Small intestine (tissue), 7 donors: ENCODE measurements around the gene MAP3K9. TPM values are rescaled to one million over a fixed set of nuclear protein-coding genes. Genes with fewer than 3 reads are reported as not detected.

ENCODE experiments used
- DNase-seq, 2 donors: peaks; one replicate each; pipeline versions ENCODE4 v3.0.0 to v3.0.0-alpha.2; 2013
- FAIRE-seq: peaks from 2 replicates; lab custom pipeline; 2012; peaks lifted over from hg19 to GRCh38; lab: Jason Lieb, UNC
- H3K27ac ChIP-seq, 3 donors: one replicate each; pipeline ENCODE4 v1.5.1; 2013; ENCODE audit warnings: low read length in 2 of 3, mild to moderate bottlenecking in 2 of 3, control low read depth in 1 of 3, inconsistent platforms in 1 of 3, low read depth in 1 of 3, moderate library complexity in 1 of 3
- H3K27me3 ChIP-seq, 3 donors: one replicate each; pipeline ENCODE4 v1.6.1; 2013; ENCODE audit warnings: low read length in 3 of 3, inconsistent platforms in 1 of 3; ENCODE audit not compliant: control insufficient read depth in 3 of 3, insufficient read depth in 3 of 3
- H3K36me3 ChIP-seq, 3 donors: one replicate each; pipeline ENCODE4 v1.6.1; 2013; ENCODE audit warnings: low read length in 3 of 3, inconsistent platforms in 1 of 3, low read depth in 1 of 3, mild to moderate bottlenecking in 1 of 3, moderate library complexity in 1 of 3; ENCODE audit not compliant: control insufficient read depth in 3 of 3, insufficient read depth in 2 of 3
- H3K4me1 ChIP-seq, 3 donors: one replicate each; pipeline ENCODE4 v1.6.1; 2013; ENCODE audit warnings: low read length in 2 of 3, inconsistent platforms in 1 of 3, low read depth in 1 of 3, mild to moderate bottlenecking in 1 of 3, moderate library complexity in 1 of 3; ENCODE audit not compliant: control insufficient read depth in 3 of 3, insufficient read depth in 2 of 3
- H3K4me3 ChIP-seq, 3 donors: one replicate each; pipeline ENCODE4 v1.5.1; 2013; ENCODE audit warnings: low read length in 3 of 3, control low read depth in 1 of 3, inconsistent platforms in 1 of 3, low read depth in 1 of 3, mild to moderate bottlenecking in 1 of 3, moderate library complexity in 1 of 3
- H3K9me3 ChIP-seq, 2 donors: one replicate each; pipeline ENCODE4 v1.6.1; 2013; ENCODE audit warnings: low read depth in 1 of 2, low read length in 1 of 2; ENCODE audit not compliant: control insufficient read depth in 2 of 2, insufficient read depth in 1 of 2
- WGBS, 3 donors: extraction: QIAGEN DNeasy Blood & Tissue Kit; methylation state at CpG; one replicate each; pipeline ENCODE4 v1.1.7; 2013; 5-methylcytosine and 5-hydroxymethylcytosine counted together
- polyA plus RNA-seq, 4 donors: library from polyadenylated mRNA; stranded (reverse) in 3 of 4; unstranded in 1 of 4; fragments of 200-250 nt in 3 of 4; fragments of 120-200 nt in 1 of 4; gene quantifications; one replicate each; pipeline versions ENCODE4 v1.2.1 to v1.2.3, GENCODE V29; 2013
- donor health status: healthy with polysubstance abuse.
- donor health status: control.
- donor health status: control.
- donor health status: Bipolar disorder and iron deficiency.
- donor health status: healthy.

MAP3K9 gene
- polyA plus RNA-seq, 4 donors, result 0.81 to 4.5 (median 2.6) TPM

DNA sequence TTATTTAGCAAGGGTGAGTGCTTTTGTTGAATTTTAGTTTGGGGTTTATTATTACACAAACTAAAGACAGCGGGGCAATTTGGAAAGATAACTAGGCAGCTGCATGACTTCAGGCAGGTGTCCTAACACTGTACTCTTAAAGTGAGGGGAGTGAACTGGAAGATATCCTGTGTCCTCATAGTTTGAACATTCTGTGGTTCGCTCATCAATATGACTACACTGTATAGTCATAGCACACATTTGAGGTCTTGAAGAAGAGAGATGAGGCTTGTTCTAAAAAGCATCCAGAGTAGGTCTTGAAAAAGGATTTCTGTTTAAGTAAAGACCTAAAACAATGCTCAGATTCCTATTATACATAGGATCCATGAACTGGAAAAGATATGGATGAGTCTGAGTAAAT lies 1.7 kb upstream of the MAP3K9 start:
- Histone ChIP-seq H3K4me1 (no peaks in the 10 kb centered on the region), H3K9me3 (no peaks in the 10 kb centered on the region), H3K36me3 (no peaks in the 10 kb centered on the region), H3K27me3 (peaks cover 0 to 4% (median 0%) of the 10 kb centered on the region in 3 donors), H3K27ac (no peak overlapping the region), H3K4me3 (no peak overlapping the region)
- no peak for FAIRE-seq
- no peak for DNase-seq
- WGBS, 3 donors, result 83 to 88% (median 84%) methylated on average over 2 of the region's 2 CpGs

DNA sequence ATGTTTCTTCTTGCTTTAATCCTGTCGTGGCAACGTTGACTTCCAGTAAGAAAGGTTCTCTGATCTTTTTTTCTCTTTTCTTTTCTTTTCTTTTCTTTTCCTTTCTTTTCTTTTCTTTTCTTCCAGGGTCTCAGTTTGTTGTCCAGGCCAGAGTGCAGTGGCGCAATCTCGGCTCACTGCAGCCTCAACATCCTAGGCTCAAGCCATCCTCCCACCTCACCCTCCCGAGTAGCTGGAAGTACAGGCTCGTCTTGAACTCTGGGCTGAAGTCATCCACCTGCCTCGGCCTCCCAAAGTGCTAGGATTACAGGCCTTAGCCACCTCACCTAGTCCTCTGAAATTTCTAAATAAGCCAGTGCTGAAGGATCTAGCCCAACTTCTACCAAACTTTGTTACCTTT lies 1.3 kb upstream of the MAP3K9 start:
- 20 to 52% (median 32%) methylated on average over 7 of the region's 7 CpGs for WGBS, 3 donors
- Histone ChIP-seq H3K4me3 (peak overlapping the region in 2 of 3 donors; percentile 40 to 73), H3K27me3 (peaks cover 0 to 4% (median 0%) of the 10 kb centered on the region in 3 donors), H3K27ac (no peak overlapping the region), H3K9me3 (no peaks in the 10 kb centered on the region), H3K4me1 (no peaks in the 10 kb centered on the region), H3K36me3 (no peaks in the 10 kb centered on the region)
- DNase-seq (no peak), FAIRE-seq (no peak)

DNA sequence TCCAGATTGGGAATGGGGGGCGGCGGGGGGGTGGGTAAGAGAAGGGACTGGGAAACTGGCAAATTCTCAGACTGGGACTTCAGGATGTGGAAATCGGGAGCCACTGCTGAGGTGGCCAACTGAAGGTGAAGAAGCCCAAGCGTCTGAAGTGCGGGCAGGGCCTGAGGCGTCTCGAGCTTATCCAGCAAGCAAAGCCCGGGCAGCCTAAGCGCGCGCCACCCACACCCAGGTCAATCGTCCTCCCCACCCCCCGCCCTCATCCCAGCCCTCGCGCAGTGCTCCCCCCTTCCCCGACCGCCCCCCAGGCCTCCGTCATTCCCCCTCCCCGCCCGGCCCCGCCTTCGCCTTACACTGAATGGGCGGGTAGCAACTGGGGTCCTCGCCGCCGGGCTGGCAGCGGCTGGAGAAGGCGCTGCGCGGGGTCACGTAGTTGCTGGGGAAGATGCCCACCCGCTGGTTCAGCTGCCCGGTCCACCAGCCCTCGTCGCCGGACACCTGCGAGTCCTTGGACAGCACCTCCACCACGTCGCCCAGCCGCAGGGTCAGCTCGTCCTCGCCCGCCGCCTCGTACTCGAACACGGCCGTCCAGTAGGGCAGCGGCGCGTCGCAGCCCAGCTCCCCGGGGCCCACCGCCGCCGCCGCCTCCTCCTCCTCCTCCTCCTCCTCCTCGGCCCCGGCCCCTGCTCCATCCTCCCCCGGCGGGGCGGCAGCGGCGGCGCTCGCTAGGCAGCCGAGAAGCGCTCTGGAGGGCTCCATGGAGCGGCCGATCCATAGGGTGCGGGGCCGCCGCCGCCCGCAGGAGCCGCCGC lies 693 bp downstream of the MAP3K9 start:
- FAIRE-seq (no peak), DNase-seq (peak; percentile 48 to 76)
- 0 to 1% (median 1%) methylated on average over 32 to 77 of the region's 77 CpGs for WGBS, 3 donors
- Histone ChIP-seq H3K9me3 (no peaks in the 10 kb centered on the region), H3K27me3 (peaks cover 0 to 4% (median 0%) of the 10 kb centered on the region in 3 donors), H3K36me3 (no peaks in the 10 kb centered on the region), H3K27ac (peak overlapping the region; percentile 62 to 76 (median 72)), H3K4me1 (no peaks in the 10 kb centered on the region), H3K4me3 (peak overlapping the region; percentile 57 to 73 (median 68))

DNA sequence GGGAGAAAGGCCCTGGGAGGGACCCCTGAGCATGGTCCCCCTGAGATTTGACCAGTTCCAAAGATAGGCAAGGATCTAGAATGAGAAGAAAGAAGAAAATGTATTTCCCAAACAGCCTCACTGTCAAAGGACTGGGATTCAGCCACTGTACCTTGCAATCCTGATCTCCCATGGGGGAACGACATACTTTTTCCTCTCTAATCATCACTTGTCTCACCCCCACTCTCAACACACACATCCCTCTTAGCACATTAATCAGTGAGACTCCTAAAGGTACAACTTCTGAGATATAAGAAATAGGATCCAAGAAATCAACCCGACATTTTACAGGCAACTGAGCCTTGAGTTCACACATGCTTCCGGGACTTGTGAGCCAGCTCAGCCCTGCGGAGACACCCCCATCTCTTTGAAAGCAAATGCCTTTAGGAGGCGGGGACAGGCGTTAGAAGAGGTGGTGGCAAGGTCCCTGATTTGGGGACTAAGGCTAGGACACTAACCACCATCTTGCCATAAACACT lies 1.4 kb downstream of the MAP3K9 start:
- Histone ChIP-seq H3K4me3 (peak overlapping the region; percentile 57 to 73 (median 68)), H3K27ac (peak overlapping the region; percentile 1 to 62 (median 2)), H3K9me3 (no peaks in the 10 kb centered on the region), H3K4me1 (peaks cover 0 to 2% (median 0%) of the 10 kb centered on the region in 3 donors), H3K36me3 (no peaks in the 10 kb centered on the region), H3K27me3 (peaks cover 0 to 4% (median 0%) of the 10 kb centered on the region in 3 donors)
- 4 to 11% (median 10%) methylated on average over 6 of the region's 6 CpGs for WGBS, 3 donors
- peak in 1 of 2 donors; percentile 70 for DNase-seq
- no peak for FAIRE-seq

DNA sequence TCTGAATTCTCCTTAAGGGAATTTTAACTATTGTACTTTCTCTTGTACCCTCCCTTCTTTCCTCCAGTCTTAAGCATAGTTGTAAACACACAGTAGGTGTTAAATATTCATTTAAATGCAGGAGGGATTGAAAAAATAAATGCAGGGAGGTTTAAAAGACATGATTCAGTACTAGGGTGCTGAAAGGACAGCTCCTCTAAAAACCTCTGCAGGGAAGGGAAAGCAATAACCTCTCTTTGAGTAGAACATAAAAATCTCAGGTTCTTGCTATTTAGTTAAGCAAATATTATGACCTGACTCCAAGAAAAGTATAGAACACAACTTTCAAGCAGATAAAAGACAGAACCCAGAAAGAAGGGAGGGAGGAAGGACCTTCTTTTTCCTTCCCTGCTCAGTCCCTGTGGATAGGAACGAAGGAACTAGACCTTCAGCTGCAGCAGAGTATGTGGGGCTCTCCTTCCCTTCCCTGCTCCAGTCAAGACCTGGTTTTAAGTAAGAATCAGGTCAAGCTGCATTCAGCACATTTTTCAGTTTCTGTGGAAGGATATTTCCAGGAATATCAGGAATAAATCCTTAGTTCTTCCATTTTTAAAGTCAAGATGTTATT lies 4.7 kb downstream of the MAP3K9 start:
- H3K36me3 ChIP-seq, result peaks cover 0 to 7% (median 0%) of the 10 kb centered on the region in 3 donors
- H3K4me1 ChIP-seq, result peaks cover 0 to 2% (median 0%) of the 10 kb centered on the region in 3 donors
- peaks cover 0 to 4% (median 0%) of the 10 kb centered on the region in 3 donors for H3K27me3 ChIP-seq
- FAIRE-seq, result no peak
- H3K9me3 ChIP-seq, result no peaks in the 10 kb centered on the region
- no peak overlapping the region for H3K4me3 ChIP-seq
- no peak for DNase-seq
- 85 to 100% (median 91%) methylated on average over 1 of the region's 1 CpG for WGBS, 3 donors
- H3K27ac ChIP-seq, result no peak overlapping the region

DNA sequence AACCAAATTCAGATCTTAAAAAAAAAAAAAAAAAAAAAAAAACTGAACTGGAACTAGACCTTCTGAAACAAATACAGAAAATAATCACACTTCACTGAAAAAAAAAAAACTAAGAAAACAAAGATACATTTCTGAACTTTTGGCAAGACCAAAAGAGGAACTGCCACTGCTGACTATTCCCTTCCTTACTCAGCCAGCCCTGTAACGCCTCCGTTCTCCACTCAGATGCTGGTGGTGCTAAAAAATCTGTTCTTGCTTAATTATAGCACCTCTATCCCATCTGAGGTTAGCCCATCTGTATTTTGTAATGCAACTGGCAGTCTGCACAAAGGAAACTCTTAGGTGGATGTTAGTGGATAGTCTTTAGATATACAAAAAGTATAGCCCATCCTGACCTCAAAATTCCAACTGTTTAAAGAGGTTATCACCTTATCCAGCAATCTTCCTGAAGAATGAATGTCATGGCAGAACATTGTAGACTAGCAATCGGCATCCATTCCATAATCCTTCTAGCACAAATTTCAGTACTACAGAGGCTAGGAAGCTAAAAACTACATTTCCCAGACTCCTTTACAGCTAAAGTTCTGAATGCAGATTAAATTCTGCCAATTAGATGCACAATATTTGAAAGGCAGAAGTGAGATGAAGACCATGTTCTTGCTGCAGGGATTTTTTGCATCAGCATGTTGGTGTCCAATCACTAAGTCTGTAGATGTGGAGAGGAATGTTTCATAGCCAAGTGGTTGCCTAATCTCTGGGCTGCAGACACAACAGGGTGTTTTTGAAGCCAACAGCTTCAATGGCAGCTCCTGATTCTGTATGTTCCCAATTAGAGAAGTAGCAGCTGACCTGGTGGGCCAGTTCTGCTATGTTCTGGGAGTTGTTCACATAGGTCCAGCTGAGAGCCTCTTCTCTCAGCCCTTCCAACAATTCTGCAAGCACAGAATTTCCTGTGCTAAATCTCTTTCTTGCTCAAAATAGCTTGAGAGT lies 5.7 kb downstream of the MAP3K9 start:
- Histone ChIP-seq H3K36me3 (peaks cover 0 to 12% (median 0%) of the 10 kb centered on the region in 3 donors), H3K27ac (no peak overlapping the region), H3K4me1 (peaks cover 0 to 2% (median 0%) of the 10 kb centered on the region in 3 donors), H3K27me3 (peaks cover 0 to 4% (median 0%) of the 10 kb centered on the region in 3 donors), H3K9me3 (no peaks in the 10 kb centered on the region), H3K4me3 (no peak overlapping the region)
- WGBS, 3 donors, result 79 to 95% (median 88%) methylated on average over 3 of the region's 3 CpGs
- DNase-seq, result no peak
- no peak for FAIRE-seq

DNA sequence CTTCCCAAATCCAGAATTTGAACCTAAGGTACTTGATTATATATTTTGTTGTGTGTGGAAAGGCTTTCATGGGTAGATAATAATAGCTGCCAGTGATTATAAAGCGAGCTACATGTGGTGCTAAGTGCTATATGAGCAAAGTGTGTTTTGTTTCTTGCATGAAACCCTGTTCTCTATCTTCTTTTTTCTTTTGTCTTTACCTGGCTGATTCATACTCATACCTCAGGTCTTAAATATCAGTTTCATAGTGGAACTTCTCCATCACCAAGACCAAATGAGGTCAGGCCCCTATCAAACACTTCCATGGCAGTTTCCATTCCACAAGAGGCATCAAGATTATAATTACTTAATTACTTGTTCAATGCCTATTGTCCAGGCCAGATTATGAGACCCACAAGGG lies 6.9 kb downstream of the MAP3K9 start:
- H3K27me3 ChIP-seq, result no peaks in the 10 kb centered on the region
- FAIRE-seq (no peak), DNase-seq (no peak)
- H3K4me3 ChIP-seq, result no peak overlapping the region
- H3K36me3 ChIP-seq, result peaks cover 0 to 12% (median 0%) of the 10 kb centered on the region in 3 donors
- 83 to 96% (median 96%) methylated on average over 1 of the region's 1 CpG for WGBS, 3 donors
- no peak overlapping the region for H3K27ac ChIP-seq
- peaks cover 0 to 2% (median 0%) of the 10 kb centered on the region in 3 donors for H3K4me1 ChIP-seq
- no peaks in the 10 kb centered on the region for H3K9me3 ChIP-seq
